Right lobe of liver (tissue), 6 donors: ENCODE data around the gene FLOT2. TPM values are rescaled to one million over a fixed set of nuclear protein-coding genes. Genes with fewer than 3 reads are reported as not detected.
"Not testable (repeated sequence)": the region's sequence is repeated elsewhere in the genome, so short reads cannot be mapped to it uniquely, and the experiment has no call there.

Experiments
- ATAC-seq, 4 donors: fragments of 200-7000 bp; cut with Tn5 transposase; one replicate each; pipeline ENCODE4 v1.9.1; 2020; ENCODE audit warnings: mild to moderate bottlenecking in 4 of 4, moderate library complexity in 4 of 4
- DNase-seq, 3 donors: peaks; one replicate each; pipeline ENCODE4 v3.0.0-alpha.2; 2020
- H3K27ac ChIP-seq, 3 donors: fragments of 200-600 bp; one replicate each; pipeline ENCODE4 v1.8.0; 2022
- H3K27me3 ChIP-seq, 2 donors: fragments of 200-600 bp; one replicate each; pipeline ENCODE4 v1.8.0; 2022
- H3K36me3 ChIP-seq, 4 donors: fragments of 200-600 bp; sonication (generic) in 1 of 4; one replicate each; pipeline versions ENCODE4 v1.5.1 to v1.8.0; 2017 to 2022; ENCODE audit warnings: control low read depth in 1 of 4
- H3K4me1 ChIP-seq, 4 donors: fragments of 200-600 bp; sonication (generic) in 1 of 4; one replicate each; pipeline versions ENCODE4 v1.5.1 to v1.8.0; 2017 to 2022; ENCODE audit warnings: control low read depth in 1 of 4
- H3K4me3 ChIP-seq, 3 donors: fragments of 200-600 bp; one replicate each; pipeline ENCODE4 v1.8.0; 2022
- H3K9me3 ChIP-seq, 4 donors: fragments of 200-600 bp; sonication (generic) in 1 of 4; one replicate each; pipeline versions ENCODE4 v1.5.1 to v1.8.0; 2017 to 2022; ENCODE audit warnings: control low read depth in 1 of 4
- CTCF ChIP-seq, 4 donors: fragments of 200-600 bp in 3 of 4; fragments of 450-650 bp in 1 of 4; IDR thresholded peaks; one replicate each; pipeline versions ENCODE4 v1.5.1 to v1.8.0; 2016 to 2022; ENCODE audit warnings: antibody characterized with exemption in 4 of 4, mild to moderate bottlenecking in 2 of 4
- POLR2A ChIP-seq: fragments of 450-650 bp; IDR thresholded peaks from one replicate; pipeline ENCODE4 v1.6.1; 2017; ENCODE audit warnings: antibody characterized with exemption, mild to moderate bottlenecking
- WGBS: methylation state at CpG from one replicate; pipeline ENCODE4 v1.1.6; 2018; ENCODE audit warnings: low coverage, low lambda C conversion rate; ENCODE audit not compliant: insufficient coverage; ENCODE audit errors: missing lambda C conversion rate; 5-methylcytosine and 5-hydroxymethylcytosine counted together
- intact Hi-C, 2 donors: fragments of 100-400 bp; cut with DNase I; formaldehyde crosslinking; loops; one replicate each; pipeline versions ENCODE4 v1.11.2 to v1.14.1; 2022
- total RNA-seq, 6 experiments: library from RNA; depleted of rRNA in 2 of 6; stranded (reverse); fragments of >200 nt in 2 of 6; fragmentation: NEBNext Ultra II Directional in 3 of 6; extraction: Animal tissue kit (Norgen Biotek cat#: 25700) in 3 of 6; gene quantifications; one replicate each; pipeline versions ENCODE4 v1.1.0 to v1.2.4, GENCODE V29; 2016 to 2023
- donor health status: DM: no; HTN: yes; CAD: no.
- donor health status: DM: no; HTN: no; CAD: no.
- donor health status: DM: no; HTN: no; CAD: no.
- donor health status: DM: no; HTN: yes; CAD: no.
- donor health status: DM: no; HTN: yes; CAD: no.

Gene FLOT2
- total RNA-seq, 6 experiments from 2014 or later: 64.9 to 131 (median 82.8) TPM

GRCh38 chr17:28938552-28938951, 41.0 kb upstream of the FLOT2 start:
- TF ChIP-seq POLR2A: no peak
- no peak for TF ChIP-seq CTCF (IDR thresholded peaks at IDR 0.05)
- no peak overlapping the region for H3K4me3 ChIP-seq
- intact Hi-C loops: no loop called here
- H3K4me1 ChIP-seq: peaks cover 0 to 58% (median 26%) of the 10 kb centered on the region in 4 donors
- no peaks in the 10 kb centered on the region for H3K9me3 ChIP-seq
- H3K27ac ChIP-seq: peak overlapping the region in 1 of 3 donors; percentile 67
- H3K27me3 ChIP-seq: no peaks in the 10 kb centered on the region
- peaks cover 0 to 8% (median 0%) of the 10 kb centered on the region in 4 donors for H3K36me3 ChIP-seq
- DNase-seq: peak in 1 of 3 donors; percentile 60
- peak; percentile 10 to 66 (median 54) for ATAC-seq

DNA sequence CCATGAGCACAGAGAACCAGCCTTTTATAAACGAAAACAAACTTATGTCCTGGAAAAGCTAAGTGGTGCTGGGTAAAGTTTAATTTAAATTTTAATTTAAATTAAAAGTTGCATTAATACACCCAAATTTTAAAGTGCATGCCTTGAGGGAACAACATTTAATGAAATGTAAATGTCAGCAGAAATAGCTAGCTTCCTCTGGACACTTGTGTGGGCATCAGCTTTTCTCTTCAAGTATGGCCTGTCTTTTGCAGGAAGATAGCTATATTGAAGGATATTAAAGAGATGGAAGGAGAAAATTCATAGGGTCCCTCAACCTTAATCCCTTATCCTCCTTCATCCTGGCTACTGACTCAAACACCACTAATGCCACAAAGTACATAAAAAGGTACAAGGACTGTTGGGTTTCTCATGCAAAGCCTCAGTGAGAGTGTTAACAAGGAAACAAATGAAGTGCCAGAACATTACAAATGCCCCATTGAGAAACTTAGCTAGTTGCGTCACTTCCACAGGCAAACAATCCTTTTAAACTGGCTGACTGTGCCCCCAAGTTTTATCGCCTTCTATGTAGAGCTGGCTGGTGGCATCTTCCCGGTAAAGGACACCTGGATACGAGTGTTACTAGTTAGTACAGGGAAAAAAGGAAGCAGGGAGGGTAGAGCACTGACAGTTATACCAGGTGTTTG, 39.7 kb upstream of the FLOT2 start:
- no peaks in the 10 kb centered on the region for H3K36me3 ChIP-seq
- peaks cover 0 to 58% (median 26%) of the 10 kb centered on the region in 4 donors for H3K4me1 ChIP-seq
- 20% methylated on average over 5 of the region's 5 CpGs for whole genome bisulfite sequencing
- H3K27me3 ChIP-seq: no peaks in the 10 kb centered on the region
- ATAC-seq (peak; percentile 77 to 83 (median 78)), DNase-seq (peak in 1 of 3 donors; percentile 76)
- H3K4me3 ChIP-seq: no peak overlapping the region
- H3K27ac ChIP-seq: peak overlapping the region; percentile 41 to 67 (median 56)
- peak; percentile 28 for TF ChIP-seq POLR2A
- TF ChIP-seq CTCF (IDR thresholded peaks at IDR 0.05): no peak
- intact Hi-C loops: no loop called here
- H3K9me3 ChIP-seq: no peaks in the 10 kb centered on the region

- peak overlapping the region in 2 of 3 donors; percentile 56 to 67 for H3K27ac ChIP-seq
- H3K9me3 ChIP-seq: no peaks in the 10 kb centered on the region
- ATAC-seq (no peak), DNase-seq (peak in 1 of 3 donors; percentile 23)
- WGBS: 58% methylated on average over 8 of the region's 8 CpGs
- H3K36me3 ChIP-seq: no peaks in the 10 kb centered on the region
- TF ChIP-seq POLR2A (no peak), CTCF (IDR thresholded peaks at IDR 0.05) (no peak)
- H3K4me3 ChIP-seq: no peak overlapping the region
- H3K4me1 ChIP-seq: peaks cover 0 to 51% (median 23%) of the 10 kb centered on the region in 4 donors
- no peaks in the 10 kb centered on the region for H3K27me3 ChIP-seq
- intact Hi-C loops: no loop called here
Observed at GRCh38 chr17:28935744-28936460, 38.4 kb upstream of the FLOT2 start.

DNA sequence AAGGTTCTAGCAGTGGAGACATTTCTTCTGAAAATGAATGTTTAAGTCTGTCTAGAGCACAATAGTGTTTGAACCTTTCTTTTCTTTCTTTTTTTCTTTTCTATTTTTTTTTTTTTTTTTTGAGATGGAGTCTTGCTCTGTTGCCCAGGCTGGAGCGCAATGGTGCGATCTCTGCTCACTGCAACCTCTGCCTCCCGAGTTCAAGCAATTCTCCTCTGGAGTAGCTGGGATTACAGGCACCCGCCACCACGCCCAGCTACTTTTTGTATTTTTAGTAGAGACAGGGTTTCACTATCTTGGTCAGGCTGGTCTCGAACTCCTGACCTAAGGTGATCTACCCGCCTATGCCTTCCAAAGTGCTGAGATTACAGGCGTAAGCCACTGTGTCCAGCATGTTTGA, 37.0 kb upstream of the FLOT2 start:
- H3K27me3 ChIP-seq, H3K36me3 ChIP-seq, H3K9me3 ChIP-seq, intact Hi-C loops, H3K4me3 ChIP-seq, H3K27ac ChIP-seq, ATAC-seq: not testable (repeated sequence)
- 96% methylated on average over 4 of the region's 8 CpGs for WGBS
- peak in 1 of 3 donors; percentile 7 for DNase-seq
- H3K4me1 ChIP-seq: peaks cover 0 to 42% (median 18%) of the 10 kb centered on the region in 4 donors

DNA sequence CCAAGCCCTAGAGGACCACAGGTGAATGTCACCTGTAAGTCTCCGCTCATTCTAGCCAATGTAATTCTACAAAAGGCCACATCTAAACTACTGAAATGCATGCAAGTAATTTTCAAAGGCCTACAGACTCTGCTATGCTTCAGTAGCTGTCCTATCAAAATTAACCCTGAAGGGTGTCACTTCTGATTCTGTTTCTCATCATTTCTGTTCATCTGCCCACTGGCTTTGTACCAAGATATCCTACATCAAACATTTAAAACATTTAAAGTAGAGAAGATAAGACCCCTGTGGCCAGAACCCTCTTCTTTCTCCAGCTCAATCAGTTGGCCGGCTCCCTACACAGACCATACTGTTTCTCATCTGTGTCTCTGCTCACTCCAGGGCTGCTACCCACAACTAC, 32.3 kb upstream of the FLOT2 start:
- DNase-seq (no peak), ATAC-seq (no peak)
- H3K27me3 ChIP-seq: no peaks in the 10 kb centered on the region
- H3K9me3 ChIP-seq: no peaks in the 10 kb centered on the region
- 94% methylated on average over 2 of the region's 2 CpGs for WGBS
- no peak overlapping the region for H3K4me3 ChIP-seq
- no peak for TF ChIP-seq POLR2A
- TF ChIP-seq CTCF (IDR thresholded peaks at IDR 0.05): no peak
- no peak overlapping the region for H3K27ac ChIP-seq
- H3K36me3 ChIP-seq: peaks cover 0 to 14% (median 3%) of the 10 kb centered on the region in 4 donors
- H3K4me1 ChIP-seq: peaks cover 0 to 4% (median 0%) of the 10 kb centered on the region in 4 donors
- intact Hi-C loops: no loop called here
